Activated CD8-positive, alpha-beta memory T cell treated with anti-CD3 and anti-CD28 coated beads for 24 hours (primary cell): Measurements from ENCODE around the gene SLC25A36.
"Not testable (repeated sequence)": the region's sequence is repeated elsewhere in the genome, so short reads cannot be mapped to it uniquely, and the experiment has no call there.

Experiments used
- DNase-seq: peaks from one replicate; pipeline ENCODE4 v3.0.0-alpha.2; 2020

Gene SLC25A36

GRCh38 chr3:140933109-140933508, 8.5 kb upstream of the SLC25A36 start:
- no peak for DNase-seq

DNA sequence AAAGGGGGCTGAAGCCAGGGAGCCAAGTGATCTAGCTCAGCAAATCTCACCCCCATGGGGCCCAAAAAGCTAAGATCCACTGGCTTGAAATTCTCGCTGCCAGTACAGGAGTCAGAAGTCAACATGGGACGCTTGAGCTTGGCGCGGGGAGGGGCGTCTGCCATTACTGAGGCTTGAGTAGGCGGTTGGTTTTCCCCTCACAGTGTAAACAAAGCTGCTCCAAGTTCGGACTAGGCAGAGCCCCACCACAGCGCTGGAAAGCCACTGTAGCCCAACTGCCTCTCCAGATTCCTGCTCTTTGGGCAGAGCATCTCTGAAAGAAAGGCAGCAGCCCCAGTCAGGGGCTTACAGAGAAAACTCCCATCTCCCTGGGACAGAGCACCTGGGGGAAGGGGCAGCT, 8.1 kb upstream of the SLC25A36 start:
- DNase-seq = no peak

DNA sequence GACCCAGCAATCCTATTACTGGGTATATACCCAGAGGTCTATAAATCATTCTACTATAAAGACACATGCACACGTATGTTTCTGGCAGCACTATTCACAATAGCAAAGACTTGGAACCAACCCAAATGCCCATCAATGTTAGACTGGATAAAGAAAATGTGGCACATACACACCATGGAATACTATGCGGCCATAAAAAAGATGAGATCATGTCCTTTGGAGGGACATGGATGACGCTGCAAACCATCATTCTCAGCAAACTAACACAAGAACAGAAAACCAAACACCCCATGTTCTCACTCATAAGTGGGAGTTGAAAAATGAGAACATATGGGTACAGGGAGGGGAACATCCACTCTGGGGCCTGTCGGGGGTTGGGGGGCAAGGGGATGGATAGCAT, 2.3 kb upstream of the SLC25A36 start:
- DNase-seq = not testable (repeated sequence)

DNA sequence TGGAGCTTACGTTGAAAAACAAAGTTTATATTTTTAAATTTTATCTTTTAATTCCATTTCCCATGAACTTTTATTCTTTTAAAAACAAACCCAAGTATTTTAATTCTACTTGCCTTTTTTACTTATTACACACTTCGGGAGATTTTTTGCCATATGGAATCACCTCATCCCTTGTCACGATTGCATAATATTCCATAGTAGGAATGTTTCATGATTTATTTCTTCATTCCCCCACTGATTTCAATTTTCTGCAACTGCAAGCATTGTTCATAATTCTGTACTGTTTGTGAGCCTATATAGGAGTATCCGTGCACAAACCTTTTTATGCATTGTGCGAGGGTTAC, 574 bp upstream of the SLC25A36 start:
- DNase-seq = no peak

DNA sequence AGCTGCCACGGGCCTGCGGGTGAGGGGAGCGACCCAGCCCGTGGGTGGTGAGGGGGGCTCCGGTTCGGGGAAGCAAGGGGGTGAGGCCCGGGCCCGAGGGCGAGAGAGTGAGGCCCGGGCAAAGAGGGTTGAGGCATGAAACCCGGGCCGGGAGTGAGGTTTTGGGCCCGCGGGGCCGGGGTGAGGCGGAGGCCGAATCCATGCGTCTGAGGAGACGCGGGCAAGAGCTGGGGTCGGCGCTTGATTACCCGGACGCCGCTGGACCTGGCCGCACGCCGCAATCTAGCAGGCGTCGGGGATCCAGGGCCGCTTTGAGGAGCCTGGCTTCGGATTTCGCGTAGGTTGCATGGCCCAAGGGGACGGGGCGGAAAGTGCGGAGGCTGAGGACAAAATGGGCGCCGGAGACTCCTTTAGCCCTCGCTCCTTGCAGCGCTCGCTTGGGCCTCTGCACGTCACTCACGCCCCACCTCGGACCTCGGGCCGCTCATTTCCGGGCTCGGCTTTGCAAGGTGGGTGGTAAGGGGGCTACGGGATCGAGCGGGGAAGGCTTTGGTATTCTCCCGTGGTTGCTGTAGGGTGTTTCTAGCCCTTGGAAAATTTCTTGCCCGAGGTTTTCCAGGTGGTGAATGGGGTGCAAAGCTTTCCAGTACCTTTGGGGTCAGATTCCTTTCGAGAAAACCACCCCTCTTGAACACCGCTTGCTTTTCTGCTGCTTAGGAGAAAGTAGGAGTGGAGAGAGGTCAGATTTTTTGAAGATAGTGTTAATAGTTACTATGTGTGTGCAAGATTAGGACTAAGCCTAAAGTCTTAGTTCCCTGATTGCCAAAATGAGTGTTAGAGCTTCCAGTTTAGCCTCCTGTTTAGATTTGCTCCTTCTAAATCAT, 827 bp downstream of the SLC25A36 start:
- peak; percentile 75 for DNase-seq

DNA sequence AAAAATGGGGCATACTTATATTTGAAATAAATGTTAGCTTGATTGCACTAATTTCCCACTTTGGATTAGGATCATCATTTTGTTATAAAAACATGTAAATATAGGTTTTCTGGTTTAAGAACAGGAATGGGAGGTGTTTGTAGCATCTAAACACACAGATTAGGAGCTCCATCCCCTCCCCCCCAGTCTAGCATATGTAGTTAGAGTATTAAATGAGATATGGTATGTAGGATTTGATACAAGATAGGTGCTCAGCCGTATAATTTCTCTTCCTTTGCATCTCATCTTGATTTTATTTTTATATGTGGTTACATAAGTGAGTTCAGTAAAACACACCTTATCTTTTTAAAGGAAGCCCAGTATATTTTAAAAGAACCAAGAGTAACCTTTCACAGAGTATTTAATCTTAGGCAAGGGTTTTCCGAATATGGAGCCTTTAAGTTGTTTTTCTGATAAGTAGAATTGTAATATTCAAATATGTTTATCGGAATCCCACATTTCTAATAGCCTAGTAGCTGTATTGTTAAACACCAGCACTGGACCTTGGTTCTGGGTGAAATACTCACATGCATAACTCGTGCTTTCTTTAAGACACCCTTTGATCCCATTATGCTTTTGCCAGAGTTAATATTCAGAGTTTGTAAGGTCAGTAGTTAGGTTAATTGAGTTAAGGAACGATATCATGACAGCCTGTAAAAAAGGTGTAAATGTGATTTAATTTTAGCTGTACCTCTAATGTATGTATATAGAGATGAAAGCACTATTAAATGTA, 2.3 kb downstream of the SLC25A36 start:
- DNase-seq = no peak

DNA sequence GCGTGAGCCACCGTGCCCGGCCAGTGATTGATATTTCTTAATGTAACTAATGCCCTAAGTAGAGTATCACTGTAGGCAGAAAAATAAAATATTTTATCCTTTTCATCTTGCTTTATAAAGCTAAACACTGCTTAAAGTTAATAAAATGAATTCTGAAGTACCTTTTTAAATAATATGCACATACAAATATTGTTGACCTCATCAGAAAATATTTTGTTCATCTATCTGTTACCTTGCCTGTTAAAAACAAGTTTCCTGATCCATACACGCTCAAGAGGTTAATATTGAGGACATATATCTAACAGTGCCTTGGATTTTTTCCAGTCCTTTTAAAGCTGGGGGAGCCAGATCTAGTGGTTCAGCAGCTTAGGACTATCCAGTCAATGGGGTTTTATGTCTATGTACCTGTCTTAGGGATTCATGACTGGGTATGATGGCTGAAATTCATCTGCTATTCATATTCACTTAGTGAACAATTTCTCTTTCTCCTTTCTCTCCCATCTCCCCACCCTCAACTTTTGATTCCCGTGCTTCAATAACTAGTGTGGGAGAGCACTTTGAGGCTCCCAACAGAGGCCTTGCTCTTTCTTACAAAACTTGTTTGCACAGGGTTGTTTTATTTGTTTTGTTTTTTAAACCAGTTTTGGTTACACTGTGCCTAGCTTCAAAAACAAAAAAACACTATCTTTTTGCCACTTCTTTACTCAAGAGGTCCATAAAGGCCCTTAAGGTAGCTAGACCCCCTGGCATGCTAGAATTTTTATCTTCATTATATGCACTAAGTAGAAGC, 7.0 kb downstream of the SLC25A36 start:
- DNase-seq = no peak

DNA sequence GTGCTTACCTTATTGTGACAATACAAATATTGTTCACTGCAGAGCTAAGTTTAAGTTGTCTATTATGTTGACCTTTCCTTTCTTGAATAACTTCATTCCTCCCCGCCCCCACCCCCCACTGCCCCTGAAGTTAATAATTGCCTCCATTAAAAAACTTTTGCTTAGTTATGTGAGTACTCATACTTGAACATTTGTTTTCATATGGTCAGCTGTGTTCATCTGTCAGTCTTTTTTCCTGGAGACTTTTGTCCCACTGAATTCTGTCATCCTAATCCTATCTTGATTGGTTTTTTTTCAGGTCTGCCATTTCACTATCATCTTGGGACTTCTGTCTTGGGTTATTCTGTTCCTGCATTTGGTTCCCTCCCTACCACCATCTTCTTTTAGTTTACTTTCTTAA, 8.5 kb downstream of the SLC25A36 start:
- DNase-seq = no peak

GRCh38 chr3:140950863-140951262, 9.2 kb downstream of the SLC25A36 start:
- DNase-seq = no peak

DNA sequence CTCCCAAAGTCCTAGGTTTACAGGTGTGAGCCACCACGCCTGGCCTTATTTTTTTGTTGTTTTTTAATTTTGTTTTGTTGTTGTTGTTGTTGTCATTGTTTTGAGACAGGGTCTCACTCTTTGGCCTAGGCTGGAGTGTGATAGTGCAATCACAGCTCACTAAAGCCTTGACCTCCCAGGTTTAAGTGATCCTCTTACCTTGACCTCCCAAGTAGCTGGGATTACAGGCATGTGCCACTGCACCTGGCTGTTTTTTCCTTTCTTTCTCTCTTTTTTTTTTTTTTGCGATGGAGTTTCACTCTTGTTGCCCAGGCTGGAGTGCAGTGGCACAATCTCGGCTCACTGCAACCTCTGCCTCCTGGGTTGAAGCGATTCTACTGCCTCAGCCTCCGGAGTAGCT, 10.1 kb downstream of the SLC25A36 start:
- not testable (repeated sequence) for DNase-seq

GRCh38 chr3:140953028-140953960, 11.7 kb downstream of the SLC25A36 start:
- DNase-seq = no peak

- no peak for DNase-seq
These were observed 12.9 kb downstream of the SLC25A36 start for GRCh38 chr3:140954576-140954975.

GRCh38 chr3:140955645-140956044, 14.0 kb downstream of the SLC25A36 start:
- DNase-seq = no peak

- no peak for DNase-seq
These were observed 14.6 kb downstream of the SLC25A36 start for GRCh38 chr3:140956058-140956835.

- no peak for DNase-seq
These were observed 31.2 kb downstream of the SLC25A36 start for GRCh38 chr3:140972833-140973232.

DNA sequence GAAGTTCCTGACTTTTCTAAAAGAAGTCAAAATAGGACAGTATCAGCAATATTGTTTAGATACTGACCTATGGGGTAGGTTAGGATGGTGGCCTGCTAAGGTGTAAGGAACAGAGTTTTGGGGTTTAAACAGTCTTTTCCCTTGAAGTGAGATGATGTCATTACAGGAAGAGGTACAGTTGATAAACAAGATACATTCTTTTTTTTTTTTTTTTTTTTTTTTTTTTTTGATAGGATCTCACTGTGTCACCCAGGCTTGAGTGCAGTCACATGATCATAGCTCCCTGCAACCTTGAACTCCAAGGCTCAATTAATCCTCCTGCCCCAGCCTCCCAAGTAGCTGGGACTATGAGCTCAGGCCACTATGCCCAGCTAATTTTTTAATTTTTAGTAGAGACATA, 33.3 kb downstream of the SLC25A36 start:
- no peak for DNase-seq

DNA sequence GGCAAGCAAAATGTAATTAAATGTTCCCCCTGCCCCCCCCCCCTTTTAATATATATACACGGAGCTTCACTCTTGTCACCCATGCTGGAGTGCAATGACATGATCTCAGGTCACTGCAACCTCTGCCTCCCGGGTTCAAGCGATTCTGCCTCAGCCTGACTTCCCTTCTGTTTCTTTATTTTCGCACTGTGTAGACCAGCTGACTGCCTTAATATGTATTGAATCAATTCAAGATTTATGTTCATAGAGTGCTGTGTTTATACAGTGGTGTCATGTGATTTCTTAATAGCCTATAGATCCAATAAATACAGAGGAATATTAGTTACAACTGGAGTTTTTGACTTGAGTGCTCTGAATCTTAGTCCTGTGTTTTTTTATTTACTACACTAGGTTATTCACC, 39.0 kb downstream of the SLC25A36 start:
- no peak for DNase-seq

- not testable (repeated sequence) for DNase-seq
These were observed 46.2 kb downstream of the SLC25A36 start for GRCh38 chr3:140987792-140988191.

- no peak for DNase-seq
These were observed 52.7 kb downstream of the SLC25A36 start for GRCh38 chr3:140994316-140994715.

GRCh38 chr3:140994861-140995260, 53.2 kb downstream of the SLC25A36 start:
- DNase-seq = not testable (repeated sequence)

- DNase-seq = no peak
These were observed 54.2 kb downstream of the SLC25A36 start for GRCh38 chr3:140995881-140996280.
